Ovary (tissue), 3 donors: ENCODE data around the gene NEIL3.

Experiments
- EP300 ChIP-seq: sonication (generic); formaldehyde crosslinking; IDR thresholded peaks from one replicate; pipeline ENCODE4 v1.6.1; 2017; ENCODE audit warnings: antibody characterized with exemption
- TF ChIP-seq, protein P1 (sequence below), 3 donors: fragments of 450-650 bp in 2 of 3; fragments of 200-600 bp in 1 of 3; IDR thresholded peaks; one replicate each; pipeline versions ENCODE4 v1.5.1 to v1.8.0; 2016 to 2022; ENCODE audit warnings: antibody characterized with exemption in 3 of 3, mild to moderate bottlenecking in 1 of 3
- donor health status: DM: no; HTN: no; CAD: no.

DNA sequence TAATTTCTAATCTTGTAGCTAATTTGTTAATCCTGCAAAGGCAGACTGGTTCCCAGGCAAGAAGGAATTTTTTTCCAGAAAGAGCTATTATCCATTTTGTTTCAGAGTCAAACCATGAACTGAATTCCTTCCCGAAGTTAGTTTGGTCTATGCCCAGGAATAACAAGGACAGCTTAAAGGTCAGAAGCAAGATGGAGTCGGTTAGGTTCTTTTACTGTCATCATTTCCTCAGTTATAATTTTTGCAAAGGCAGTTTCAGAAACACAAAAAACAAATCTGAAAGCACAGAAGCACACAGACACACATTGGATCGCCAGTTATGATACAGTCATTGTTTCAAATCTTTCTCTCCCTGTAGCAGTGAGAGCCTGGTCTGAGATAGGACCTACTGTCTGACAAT, 94.7 kb downstream of the NEIL3 start:
- TF ChIP-seq, protein P1, sequence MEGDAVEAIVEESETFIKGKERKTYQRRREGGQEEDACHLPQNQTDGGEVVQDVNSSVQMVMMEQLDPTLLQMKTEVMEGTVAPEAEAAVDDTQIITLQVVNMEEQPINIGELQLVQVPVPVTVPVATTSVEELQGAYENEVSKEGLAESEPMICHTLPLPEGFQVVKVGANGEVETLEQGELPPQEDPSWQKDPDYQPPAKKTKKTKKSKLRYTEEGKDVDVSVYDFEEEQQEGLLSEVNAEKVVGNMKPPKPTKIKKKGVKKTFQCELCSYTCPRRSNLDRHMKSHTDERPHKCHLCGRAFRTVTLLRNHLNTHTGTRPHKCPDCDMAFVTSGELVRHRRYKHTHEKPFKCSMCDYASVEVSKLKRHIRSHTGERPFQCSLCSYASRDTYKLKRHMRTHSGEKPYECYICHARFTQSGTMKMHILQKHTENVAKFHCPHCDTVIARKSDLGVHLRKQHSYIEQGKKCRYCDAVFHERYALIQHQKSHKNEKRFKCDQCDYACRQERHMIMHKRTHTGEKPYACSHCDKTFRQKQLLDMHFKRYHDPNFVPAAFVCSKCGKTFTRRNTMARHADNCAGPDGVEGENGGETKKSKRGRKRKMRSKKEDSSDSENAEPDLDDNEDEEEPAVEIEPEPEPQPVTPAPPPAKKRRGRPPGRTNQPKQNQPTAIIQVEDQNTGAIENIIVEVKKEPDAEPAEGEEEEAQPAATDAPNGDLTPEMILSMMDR (IDR thresholded peaks at IDR 0.05), result no peak
- TF ChIP-seq EP300, result no peak
